Bone marrow (tissue), 2 donors: ENCODE data around the gene FKRP.
"Not testable (repeated sequence)": the region's sequence is repeated elsewhere in the genome, so short reads cannot be mapped to it uniquely, and the experiment has no call there.

Source experiments
- DNase-seq, 2 donors: peaks; one replicate each; lab custom pipeline; 2025; lab: John Stamatoyannopoulos, UW

The FKRP gene

GRCh38 chr19:46745521-46746280 lies at the start of gene FKRP:
FKRP (plus strand) TSS chr19:46746057; CDS start chr19:46755451, 9,394 bp downstream.
- peak in 1 of 2 donors; percentile 44 for DNase-seq

- no peak for DNase-seq
These were observed 49.0 kb upstream of the FKRP start for GRCh38 chr19:46696866-46697203.

GRCh38 chr19:46697204-46697960 lies 48.5 kb upstream of the FKRP start:
- DNase-seq = no peak

GRCh38 chr19:46698395-46699321 lies 47.2 kb upstream of the FKRP start:
- DNase-seq = no peak

- no peak for DNase-seq
These were observed 45.2 kb upstream of the FKRP start for GRCh38 chr19:46700704-46701103.

GRCh38 chr19:46704379-46705076 lies 41.3 kb upstream of the FKRP start:
- DNase-seq = peak; percentile 69 to 72

- DNase-seq = no peak
These were observed 35.2 kb upstream of the FKRP start for GRCh38 chr19:46710687-46711086.

- not testable (repeated sequence) for DNase-seq
These were observed 33.0 kb upstream of the FKRP start for GRCh38 chr19:46712768-46713338.

- peak; percentile 32 to 96 for DNase-seq
These were observed 31.9 kb upstream of the FKRP start for GRCh38 chr19:46713781-46714443.

- peak in 1 of 2 donors; percentile 54 for DNase-seq
These were observed 31.3 kb upstream of the FKRP start for GRCh38 chr19:46714444-46715106.

- DNase-seq = no peak
These were observed 30.3 kb upstream of the FKRP start for GRCh38 chr19:46715620-46715974.

GRCh38 chr19:46715975-46716671 lies 29.7 kb upstream of the FKRP start:
- no peak for DNase-seq

- no peak for DNase-seq
These were observed 29.2 kb upstream of the FKRP start for GRCh38 chr19:46716672-46717033.

GRCh38 chr19:46717034-46717715 lies 28.7 kb upstream of the FKRP start, which contains the start of gene PRKD2:
PRKD2 (minus strand) TSS chr19:46717114; CDS start chr19:46716370, 744 bp downstream.
- peak; percentile 51 to 76 for DNase-seq

- DNase-seq = no peak
These were observed 28.1 kb upstream of the FKRP start for GRCh38 chr19:46717716-46718143.

- peak in 1 of 2 donors; percentile 10 for DNase-seq
These were observed 27.5 kb upstream of the FKRP start for GRCh38 chr19:46718157-46718933.

GRCh38 chr19:46718934-46719622 lies 26.8 kb upstream of the FKRP start:
- DNase-seq = no peak
